Transverse colon (tissue), 4 donors: Measurements from ENCODE around the gene ALDOB.

Source experiments
- POLR2A ChIP-seq: fragments of 450-650 bp; IDR thresholded peaks from one replicate; pipeline ENCODE4 v1.6.1; 2016; ENCODE audit warnings: antibody characterized with exemption, mild to moderate bottlenecking, moderate library complexity
- POLR2AphosphoS5 ChIP-seq, 3 donors: sonication (generic); formaldehyde crosslinking; IDR thresholded peaks; one replicate each; pipeline ENCODE4 v1.6.1; 2016; ENCODE audit warnings: antibody characterized with exemption in 3 of 3
- TF ChIP-seq, protein P1 (sequence below), 5 experiments: fragments of 200-600 bp in 3 of 5; fragments of 450-650 bp in 2 of 5; sonication (generic) in 3 of 5; IDR thresholded peaks; 1 replicate in 2 of 5; 2 replicates in 3 of 5; pipeline ENCODE4 v1.5.1; 2016 to 2017; ENCODE audit warnings: antibody characterized with exemption in 5 of 5, inconsistent platforms in 3 of 5, mild to moderate bottlenecking in 2 of 5, moderate library complexity in 1 of 5

DNA sequence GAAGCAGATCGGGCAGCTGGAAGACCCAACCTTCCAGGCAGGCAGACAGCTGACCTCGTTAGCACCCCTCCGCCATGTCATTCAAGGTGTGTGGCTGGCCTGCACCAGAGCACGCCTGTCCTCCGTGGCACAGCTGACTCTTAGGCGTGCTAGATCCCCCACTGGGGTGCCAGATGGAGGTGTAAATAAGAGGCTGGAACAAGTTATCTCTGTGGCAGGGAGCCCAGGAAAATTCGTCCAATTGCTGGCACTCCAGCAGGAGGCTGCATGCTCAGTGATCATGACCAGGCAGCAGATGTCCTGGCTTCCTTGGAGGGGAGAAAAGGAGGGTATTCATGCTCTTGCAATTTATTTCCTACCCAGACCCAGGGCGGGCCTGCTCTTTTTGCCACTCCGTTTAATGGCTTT, 7.8 kb upstream of the ALDOB start:
- TF ChIP-seq, protein P1, sequence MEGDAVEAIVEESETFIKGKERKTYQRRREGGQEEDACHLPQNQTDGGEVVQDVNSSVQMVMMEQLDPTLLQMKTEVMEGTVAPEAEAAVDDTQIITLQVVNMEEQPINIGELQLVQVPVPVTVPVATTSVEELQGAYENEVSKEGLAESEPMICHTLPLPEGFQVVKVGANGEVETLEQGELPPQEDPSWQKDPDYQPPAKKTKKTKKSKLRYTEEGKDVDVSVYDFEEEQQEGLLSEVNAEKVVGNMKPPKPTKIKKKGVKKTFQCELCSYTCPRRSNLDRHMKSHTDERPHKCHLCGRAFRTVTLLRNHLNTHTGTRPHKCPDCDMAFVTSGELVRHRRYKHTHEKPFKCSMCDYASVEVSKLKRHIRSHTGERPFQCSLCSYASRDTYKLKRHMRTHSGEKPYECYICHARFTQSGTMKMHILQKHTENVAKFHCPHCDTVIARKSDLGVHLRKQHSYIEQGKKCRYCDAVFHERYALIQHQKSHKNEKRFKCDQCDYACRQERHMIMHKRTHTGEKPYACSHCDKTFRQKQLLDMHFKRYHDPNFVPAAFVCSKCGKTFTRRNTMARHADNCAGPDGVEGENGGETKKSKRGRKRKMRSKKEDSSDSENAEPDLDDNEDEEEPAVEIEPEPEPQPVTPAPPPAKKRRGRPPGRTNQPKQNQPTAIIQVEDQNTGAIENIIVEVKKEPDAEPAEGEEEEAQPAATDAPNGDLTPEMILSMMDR (IDR thresholded peaks at IDR 0.05): no peak
- peak in 2 of 3 donors; percentile 11 to 21 for TF ChIP-seq POLR2AphosphoS5 (IDR thresholded peaks at IDR 0.05)
- TF ChIP-seq POLR2A: no peak
